RPMI7951 (cell line): ENCODE measurements around the gene KLK10. TPM values are rescaled to one million over a fixed set of nuclear protein-coding genes. Genes with fewer than 3 reads are reported as not detected.

Source experiments
- DNase-seq: peaks from one replicate; pipeline ENCODE4 v3.0.0-alpha.2; 2012; ENCODE audit warnings: low read depth
- total RNA-seq: library from RNA; depleted of rRNA; stranded (reverse); fragments of >200 nt; shearing (Covaris generic); gene quantifications from 2 replicates; pipeline ENCODE4 v1.2.3, GENCODE V29; 2014; rRNA removed

Gene KLK10
- total RNA-seq, 1 experiment from 2014 or later = not detected

DNA sequence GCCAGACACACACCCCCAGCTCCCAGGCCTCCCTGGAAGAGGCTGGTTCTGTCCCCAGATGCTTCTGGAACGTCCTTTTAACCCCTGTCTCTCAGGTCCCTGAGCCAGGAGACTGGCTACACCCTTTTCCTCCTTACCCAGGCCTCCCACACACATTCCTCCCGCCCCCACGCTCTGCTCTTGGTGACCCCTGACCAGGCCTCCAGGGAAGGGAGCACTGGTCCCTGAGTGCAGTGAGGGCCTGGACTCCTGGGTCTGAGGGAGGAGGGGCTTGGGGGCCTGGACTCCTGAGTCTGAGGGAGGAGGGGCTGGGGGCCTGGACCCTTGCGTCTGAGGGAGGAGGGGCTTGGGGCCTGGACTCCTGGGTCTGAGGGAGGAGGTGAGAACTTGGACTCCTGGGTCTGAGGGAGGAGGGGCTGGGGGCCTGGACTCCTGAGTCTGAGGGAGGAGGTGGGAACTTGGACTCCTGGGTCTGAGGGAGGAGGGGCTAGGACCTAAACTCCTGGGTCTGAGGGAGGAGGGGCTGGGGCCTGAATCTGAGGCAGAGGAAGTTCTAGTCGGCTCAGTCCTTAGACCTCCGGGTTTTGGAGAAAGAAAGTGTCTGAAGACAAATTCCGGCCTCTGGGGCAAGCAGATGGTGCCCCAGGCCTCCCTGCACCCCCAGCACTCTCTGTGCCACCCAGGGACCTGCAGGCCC, 50.6 kb downstream of the KLK10 start:
- no peak for DNase-seq

- no peak for DNase-seq
Measured at GRCh38 chr19:50967929-50968715, 51.4 kb downstream of the KLK10 start.

DNA sequence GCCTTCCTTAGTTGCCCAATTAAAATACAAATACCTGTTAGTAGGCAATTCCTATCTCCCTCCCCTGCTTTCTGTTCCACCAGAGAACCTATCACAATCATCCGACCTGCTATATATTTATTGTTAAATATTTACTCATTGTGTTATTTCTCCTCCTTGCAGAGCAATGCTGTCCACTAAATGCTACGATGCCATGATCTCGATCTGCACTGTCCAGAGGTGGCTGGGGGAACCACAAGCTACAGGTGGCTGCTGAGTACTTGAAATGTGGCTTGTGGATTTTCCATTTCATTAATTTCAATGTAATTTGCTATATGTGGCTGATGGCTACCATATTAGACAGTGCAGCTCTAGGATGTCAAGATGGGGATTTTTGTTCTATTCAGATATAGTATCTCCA, 55.2 kb downstream of the KLK10 start:
- no peak for DNase-seq

- no peak for DNase-seq
Measured at GRCh38 chr19:50963381-50963780, 56.1 kb downstream of the KLK10 start.

Other genes starting within 250 kb of the KLK10 start
- not detected in 2 replicates for gene GPR32, start 249.2 kb downstream of the KLK10 start, total RNA-seq
- not detected in 2 replicates for gene ACP4, start 229.3 kb downstream of the KLK10 start, total RNA-seq
- gene KLK1, start 195.9 kb downstream of the KLK10 start, total RNA-seq = not detected in 2 replicates
- not detected in 2 replicates for gene KLK15, start 186.1 kb downstream of the KLK10 start, total RNA-seq
- gene KLK3, start 164.8 kb downstream of the KLK10 start, total RNA-seq = not detected in 2 replicates
- gene KLK2, start 146.3 kb downstream of the KLK10 start, total RNA-seq = not detected in 2 replicates
- gene KLK4, start 108.3 kb downstream of the KLK10 start, total RNA-seq = not detected in 2 replicates
- gene KLK5, start 66.7 kb downstream of the KLK10 start, total RNA-seq = not detected in 2 replicates
- not detected in 2 replicates for gene KLK6, start 50.1 kb downstream of the KLK10 start, total RNA-seq
- gene KLK7, start 35.8 kb downstream of the KLK10 start, total RNA-seq = not detected in 2 replicates
- not detected in 2 replicates for gene KLK8, start 18.1 kb downstream of the KLK10 start, total RNA-seq
- gene KLK11, start 6.9 kb upstream of the KLK10 start, total RNA-seq = not detected in 2 replicates
- gene KLK12, start 15.3 kb upstream of the KLK10 start, total RNA-seq = not detected in 2 replicates
- gene KLK13, start 45.4 kb upstream of the KLK10 start, total RNA-seq = not detected in 2 replicates
- not detected in 2 replicates for gene KLK14, start 63.2 kb upstream of the KLK10 start, total RNA-seq
- gene CTU1, start 88.7 kb upstream of the KLK10 start, total RNA-seq = 3.6 and 6.8 TPM in 2 replicates
- gene SIGLEC9, start 105.2 kb upstream of the KLK10 start, total RNA-seq = 0.10 TPM in 1 of 2 replicates, not detected in the other
- gene SIGLEC7, start 122.6 kb upstream of the KLK10 start, total RNA-seq = not detected in 2 replicates
- 2.1 and 2.4 TPM in 2 replicates for gene CD33, start 205.4 kb upstream of the KLK10 start, total RNA-seq
- not detected in 2 replicates for gene SIGLECL1, start 231.4 kb upstream of the KLK10 start, total RNA-seq